ENCODE measurements around the gene FCSK. TPM values are rescaled to one million over a fixed set of nuclear protein-coding genes. Genes with fewer than 3 reads are reported as not detected.

Gene FCSK
- total and polyA plus RNA-seq, 2 of the 8 experiments (the other 6 are each of a cell fraction or from before 2014, with no cell fraction given), result 4.6 to 5.1 TPM

DNA sequence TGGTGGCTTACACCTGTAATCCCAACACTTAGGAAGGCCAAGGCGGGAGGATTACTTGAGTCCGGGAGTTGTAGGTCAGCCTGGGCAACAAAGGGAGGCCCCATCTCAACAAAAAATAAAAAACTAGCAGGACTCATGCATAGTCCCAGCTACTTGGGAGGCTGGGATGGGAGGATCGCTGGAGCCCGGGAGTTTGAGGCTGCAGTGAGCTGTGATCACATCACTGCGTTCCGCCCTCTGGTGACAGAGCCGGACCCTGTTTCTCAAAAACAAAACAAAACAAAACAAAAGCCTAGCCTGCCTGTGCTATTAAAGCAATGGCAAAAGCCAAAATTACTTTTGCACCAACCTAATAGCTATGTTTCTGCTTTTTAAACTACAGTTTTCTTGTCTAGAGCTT lies 1.5 kb downstream of the FCSK start:
- no peaks in the 10 kb centered on the region for H3K36me3 ChIP-seq (ENCODE audit: control insufficient read depth in 2 of 4, insufficient read depth in 4 of 4, low read length in 3 of 4)
- CTCF ChIA-PET (ENCODE audit: partially characterized antibody), result interaction anchor here (0.7 to 5.3 kb wide), 17 partner anchors 10 to 76 kb away, joined by 3 to 37 read pairs (median 4); partner anchors contain the start of gene ST3GAL2
- no peak overlapping the region for H3K27ac ChIP-seq (ENCODE audit: low read depth, low read length)

More for the DNA sequence above, 1.5 kb downstream of the FCSK start:
- H3K4me1 ChIP-seq (replicated peaks in 1 of 4; ENCODE audit: control insufficient read depth in 3 of 4, insufficient read depth in 4 of 4, low read length in 3 of 4), result peaks cover 0 to 2% (median 0%) of the 10 kb centered on the region in 4 experiments; a peak in 1 of 7 replicates
- no peak overlapping the region for H3K4me3 ChIP-seq (ENCODE audit: extremely low read depth in 1 of 4, insufficient read depth in 2 of 4, low read depth in 3 of 4, low read length in 4 of 4)
- no peaks in the 10 kb centered on the region for H4K20me1 ChIP-seq (replicated peaks in 1 of 2; ENCODE audit: control insufficient read depth in 1 of 2, insufficient read depth in 2 of 2, low read length in 2 of 2)
- H3K18ac ChIP-seq (ENCODE audit: extremely low read depth, low read length), result no peak overlapping the region
- H2BK12ac ChIP-seq (ENCODE audit: low read depth, low read length), result no peak overlapping the region
- no peak overlapping the region for H2BK5ac ChIP-seq (ENCODE audit: low read depth, low read length)
- H3K79me1 ChIP-seq (ENCODE audit: low read depth, low read length), result no peaks in the 10 kb centered on the region
- no peak overlapping the region for H2BK20ac ChIP-seq (ENCODE audit: low read length)
- H3K79me2 ChIP-seq (ENCODE audit: control insufficient read depth in 1 of 2, insufficient read depth in 2 of 2, low read length in 2 of 2), result no peaks in the 10 kb centered on the region
- no peak overlapping the region for H3K23ac ChIP-seq (ENCODE audit: insufficient read length)
- no peaks in the 10 kb centered on the region for H3K27me3 ChIP-seq (replicated peaks in 1 of 4; ENCODE audit: control insufficient read depth in 3 of 4, extremely low read depth in 1 of 4, insufficient read depth in 3 of 4, low read length in 3 of 4)
- H4K5ac ChIP-seq (ENCODE audit: insufficient read length, low read depth, low read length), result no peak overlapping the region
- peak; percentile 6 to 8; a peak in 1 of 4 replicates for TF ChIP-seq RAD21 (IDR thresholded peaks at IDR 0.05 in 1 of 2, conservative IDR thresholded peaks at IDR 0.05 in 1 of 2; ENCODE audit: low read depth in 2 of 2, low read length in 2 of 2)
- no peak for TF ChIP-seq SP2 (IDR thresholded peaks at IDR 0.05; ENCODE audit: low read length)
- no peak for TF ChIP-seq ZNF274 (IDR thresholded peaks at IDR 0.05; ENCODE audit: borderline replicate concordance, extremely low read depth, low read length)
- no peak for TF ChIP-seq TEAD4 (IDR thresholded peaks at IDR 0.05; ENCODE audit: low read depth, low read length)
- TF ChIP-seq CBX8 (IDR thresholded peaks at IDR 0.05; ENCODE audit: borderline replicate concordance, low read depth, low read length), result no peak
- no peak for TF ChIP-seq KDM1A (IDR thresholded peaks at IDR 0.05; ENCODE audit: borderline replicate concordance, low read length)
- no peak for TF ChIP-seq SP1 (IDR thresholded peaks at IDR 0.05; ENCODE audit: low read depth, low read length)
- no peak for TF ChIP-seq BCL11A (IDR thresholded peaks at IDR 0.05; ENCODE audit: low read depth in 2 of 2, low read length in 2 of 2)
- no peaks in the 10 kb centered on the region for H3K9me3 ChIP-seq (ENCODE audit: insufficient read depth in 2 of 2, low read depth in 1 of 2, low read length in 1 of 2)
- no peak overlapping the region for H3K56ac ChIP-seq (replicated peaks; ENCODE audit: insufficient read length, low read depth, low read length)
- no peak overlapping the region for H4K91ac ChIP-seq (replicated peaks; ENCODE audit: insufficient read length, low read length)
- no peaks in the 10 kb centered on the region; the same call in 1 of the 2 replicates for H3K23me2 ChIP-seq (ENCODE audit: low read depth, low read length)
- 98% methylated on average over 7 of the region's 7 CpGs; no CpG with 5 or more reads in 1 of the 2 experiments for WGBS, 2 experiments (ENCODE audit: extremely low coverage in 1 of 2, insufficient coverage in 1 of 2, insufficient read length in 1 of 2, insufficient replicate concordance in 2 of 2, low coverage in 1 of 2, low lambda C conversion rate in 2 of 2, missing lambda C conversion rate in 1 of 2)
- FAIRE-seq (no peak), DNase-seq (ENCODE audit: low read depth in 1 of 2, low spot score in 2 of 2) (no peak)
- POLR2A ChIA-PET (ENCODE audit: partially characterized antibody), result interaction anchor here (0.8 to 5.1 kb wide), 6 partner anchors 12 to 80 kb away, joined by 3 to 37 read pairs (median 3); no protein-coding TSS in a partner anchor
- no peak overlapping the region for H2AK5ac ChIP-seq (ENCODE audit: low read depth, low read length)
- no peak overlapping the region for H2BK120ac ChIP-seq (replicated peaks; ENCODE audit: low read depth, low read length)
- no peak overlapping the region for H3K4ac ChIP-seq (replicated peaks; ENCODE audit: insufficient read length, low read depth, low read length)
- no peak overlapping the region for H3K9ac ChIP-seq (replicated peaks in 1 of 4; ENCODE audit: extremely low read depth in 1 of 4, low read depth in 3 of 4, low read length in 3 of 4)
- H3K14ac ChIP-seq (ENCODE audit: insufficient read length), result no peak overlapping the region
- no peak overlapping the region for H2BK15ac ChIP-seq (ENCODE audit: low read length)
- no peak overlapping the region for H2AFZ ChIP-seq (ENCODE audit: low read length)
- no peak overlapping the region; a peak in 1 of 4 replicates for H3K4me2 ChIP-seq (ENCODE audit: insufficient read depth in 1 of 2, low read depth in 2 of 2, low read length in 2 of 2)
- no peak overlapping the region for H4K8ac ChIP-seq (ENCODE audit: extremely low read depth, insufficient read depth, low read length)
